ENCODE measurements around the gene CD38.

CD38 gene

GRCh38 chr4:15894921-15895916 lies 117.1 kb downstream of the CD38 start:
- DNase-seq (ENCODE audit: low read depth in 1 of 2, low spot score in 1 of 2), result no peak

GRCh38 chr4:15897577-15897976 lies 119.4 kb downstream of the CD38 start:
- no peak for DNase-seq (ENCODE audit: low read depth in 1 of 2, low spot score in 1 of 2)

GRCh38 chr4:15898902-15899301 lies 120.8 kb downstream of the CD38 start:
- DNase-seq (ENCODE audit: low read depth in 1 of 2, low spot score in 1 of 2), result no peak

GRCh38 chr4:15899511-15899910 lies 121.4 kb downstream of the CD38 start:
- DNase-seq (ENCODE audit: low read depth in 1 of 2, low spot score in 1 of 2), result no peak

- DNase-seq (ENCODE audit: low read depth in 1 of 2, low spot score in 1 of 2), result no peak
Measured at GRCh38 chr4:15901007-15901406, 122.9 kb downstream of the CD38 start.

GRCh38 chr4:15901998-15902397 lies 123.9 kb downstream of the CD38 start:
- DNase-seq (ENCODE audit: low read depth in 1 of 2, low spot score in 1 of 2), result no peak

- no peak for DNase-seq (ENCODE audit: low read depth in 1 of 2, low spot score in 1 of 2)
Measured at GRCh38 chr4:15902746-15903145, 124.6 kb downstream of the CD38 start.

Data from activated T-helper 1 cell treated with anti-CD3 and anti-CD28 coated beads, Interleukin-2, amount 50 U/mL, for 16 hours (primary cell).